ENCODE measurements around the gene VENTX. TPM values are rescaled to one million over a fixed set of nuclear protein-coding genes. Genes with fewer than 3 reads are reported as not detected.

VENTX gene
- total and polyA plus RNA-seq, 10 of the 15 experiments (the other 5 are each of a cell fraction or from before 2014, with no cell fraction given): 0.05 TPM; not detected in 9

GRCh38 chr10:133196936-133197758 lies 40.5 kb upstream of the VENTX start:
- CTCF ChIA-PET: no interaction called here
- SMC1A ChIA-PET (ENCODE audit: uncharacterized antibody, unreplicated experiment): no interaction called here
- WGBS (ENCODE audit: insufficient coverage, insufficient replicate concordance, low lambda C conversion rate, missing lambda C conversion rate): 49% methylated on average over 38 of the region's 40 CpGs
- Histone ChIP-seq H3K9me3 (replicated peaks; ENCODE audit: control insufficient read depth, insufficient read depth, low read length) (no peaks in the 10 kb centered on the region), H3K27me3 (replicated peaks in 1 of 2; ENCODE audit: control insufficient read depth in 2 of 2, insufficient read depth in 2 of 2, low read length in 1 of 2) (no peaks in the 10 kb centered on the region), H3K79me2 (ENCODE audit: control insufficient read depth, insufficient read depth, low read length) (no peaks in the 10 kb centered on the region), H3K4me3 (no peak overlapping the region), H4K20me1 (ENCODE audit: control insufficient read depth, insufficient read depth) (no peaks in the 10 kb centered on the region), H3K36me3 (ENCODE audit: control insufficient read depth in 2 of 2, insufficient read depth in 2 of 2, low read length in 1 of 2) (no peaks in the 10 kb centered on the region), H3K9ac (ENCODE audit: control insufficient read depth, insufficient read depth, low read length) (no peak overlapping the region), H3K4me2 (ENCODE audit: control insufficient read depth, insufficient read depth) (no peak overlapping the region), H2AFZ (ENCODE audit: control insufficient read depth, low read depth, low read length) (no peak overlapping the region), H3K27ac (ENCODE audit: control insufficient read depth, insufficient read depth) (no peak overlapping the region), H3K4me1 (ENCODE audit: control insufficient read depth, insufficient read depth, low read length) (no peaks in the 10 kb centered on the region)
- ATAC-seq (no peak), FAIRE-seq (no peak), DNase-seq (ENCODE audit: low read depth, low spot score) (no peak)
- POLR2A ChIA-PET: no interaction called here
- TF ChIP-seq KAT2A (conservative IDR thresholded peaks at IDR 0.05; ENCODE audit: control insufficient read depth, low read depth, low read length) (no peak), ATF7 (IDR thresholded peaks at IDR 0.05; ENCODE audit: low read depth) (no peak), SMARCA5 (IDR thresholded peaks at IDR 0.05) (no peak)
- BruUV-seq (replicated peaks): no TSS peak
- in situ Hi-C loops (cut with MboI): no loop called here
- intact Hi-C loops (cut with micrococcal nuclease; ENCODE audit: unreplicated experiment): no loop called here
- RAD21 ChIA-PET (ENCODE audit: unreplicated experiment): no interaction called here

- Histone ChIP-seq H2AFZ (ENCODE audit: control insufficient read depth, low read depth, low read length) (no peak overlapping the region), H3K4me3 (no peak overlapping the region), H3K79me2 (ENCODE audit: control insufficient read depth, insufficient read depth, low read length) (no peaks in the 10 kb centered on the region), H3K27me3 (replicated peaks in 1 of 2; ENCODE audit: control insufficient read depth in 2 of 2, insufficient read depth in 2 of 2, low read length in 1 of 2) (no peaks in the 10 kb centered on the region), H4K20me1 (ENCODE audit: control insufficient read depth, insufficient read depth) (no peaks in the 10 kb centered on the region), H3K27ac (ENCODE audit: control insufficient read depth, insufficient read depth) (no peak overlapping the region), H3K4me2 (ENCODE audit: control insufficient read depth, insufficient read depth) (no peak overlapping the region), H3K4me1 (ENCODE audit: control insufficient read depth, insufficient read depth, low read length) (no peaks in the 10 kb centered on the region), H3K9ac (ENCODE audit: control insufficient read depth, insufficient read depth, low read length) (no peak overlapping the region), H3K9me3 (replicated peaks; ENCODE audit: control insufficient read depth, insufficient read depth, low read length) (no peaks in the 10 kb centered on the region), H3K36me3 (ENCODE audit: control insufficient read depth in 2 of 2, insufficient read depth in 2 of 2, low read length in 1 of 2) (no peaks in the 10 kb centered on the region)
- ChIA-PET POLR2A (no interaction called here), SMC1A (ENCODE audit: uncharacterized antibody, unreplicated experiment) (no interaction called here), CTCF (no interaction called here), RAD21 (ENCODE audit: unreplicated experiment) (no interaction called here)
- no TSS peak for BruUV-seq (replicated peaks)
- ATAC-seq (no peak), DNase-seq (ENCODE audit: low read depth, low spot score) (no peak), FAIRE-seq (no peak)
- intact Hi-C loops (cut with micrococcal nuclease; ENCODE audit: unreplicated experiment) (no loop called here), in situ Hi-C loops (cut with MboI) (no loop called here)
- WGBS (ENCODE audit: insufficient coverage, insufficient replicate concordance, low lambda C conversion rate, missing lambda C conversion rate): 67% methylated on average over 9 of the region's 9 CpGs
- TF ChIP-seq HDAC2 (IDR thresholded peaks at IDR 0.05) (no peak), TCF7 (IDR thresholded peaks at IDR 0.05; ENCODE audit: borderline replicate concordance) (no peak), POLR2AphosphoS5 (IDR thresholded peaks at IDR 0.05; ENCODE audit: low read length) (no peak), ZBED1 (IDR thresholded peaks at IDR 0.05; ENCODE audit: borderline replicate concordance) (no peak), TCF3 (IDR thresholded peaks at IDR 0.05; ENCODE audit: borderline replicate concordance, insufficient read depth, low read depth, low read length) (no peak), EGR1 (IDR thresholded peaks at IDR 0.05; ENCODE audit: borderline replicate concordance in 1 of 2, low read depth in 2 of 2, low read length in 2 of 2) (no peak), KLF5 (IDR thresholded peaks at IDR 0.05; ENCODE audit: partially characterized antibody) (no peak), ZBTB33 (IDR thresholded peaks at IDR 0.05) (no peak), CHD2 (IDR thresholded peaks at IDR 0.05; ENCODE audit: borderline replicate concordance, low read depth, low read length) (no peak), NR2C1 (IDR thresholded peaks at IDR 0.05) (no peak), MTA3 (IDR thresholded peaks at IDR 0.05; ENCODE audit: borderline replicate concordance, low read length) (no peak), POLR2A (IDR thresholded peaks at IDR 0.05; ENCODE audit: low read depth, low read length) (no peak), MEF2A (IDR thresholded peaks at IDR 0.05; ENCODE audit: insufficient read depth, low read depth, low read length) (no peak), RAD21 (IDR thresholded peaks at IDR 0.05; ENCODE audit: insufficient read depth, low read depth, low read length) (no peak), CREM (IDR thresholded peaks at IDR 0.05; ENCODE audit: low read depth) (no peak), RCOR1 (conservative IDR thresholded peaks at IDR 0.05; ENCODE audit: low read depth, low read length) (no peak)
Observed at GRCh38 chr10:133197786-133198185, 39.9 kb upstream of the VENTX start.
